ENCODE results near the gene RAD18.

RAD18 gene

GRCh38 chr3:8891303-8891702, 72.0 kb downstream of the RAD18 start:
- no peak for DNase-seq

GRCh38 chr3:8888301-8888915, 74.9 kb downstream of the RAD18 start:
- no peak for DNase-seq

GRCh38 chr3:8887435-8888300, 75.6 kb downstream of the RAD18 start:
- DNase-seq = no peak

- no peak for DNase-seq
Measured at GRCh38 chr3:8886546-8886945, 76.7 kb downstream of the RAD18 start.

GRCh38 chr3:8885536-8886316, 77.5 kb downstream of the RAD18 start:
- no peak for DNase-seq

- DNase-seq = no peak
Measured at GRCh38 chr3:8884630-8885290, 78.5 kb downstream of the RAD18 start.

- DNase-seq = no peak
Measured at GRCh38 chr3:8882642-8883041, 80.6 kb downstream of the RAD18 start.

GRCh38 chr3:8882171-8882593, 81.1 kb downstream of the RAD18 start:
- no peak for DNase-seq

- no peak for DNase-seq
Measured at GRCh38 chr3:8879347-8879944, 83.8 kb downstream of the RAD18 start.

GRCh38 chr3:8875836-8876235, 87.4 kb downstream of the RAD18 start:
- DNase-seq = no peak

- no peak for DNase-seq
Measured at GRCh38 chr3:8873740-8874139, 89.5 kb downstream of the RAD18 start.

- DNase-seq = no peak
Measured at GRCh38 chr3:8872261-8872660, 91.0 kb downstream of the RAD18 start.

- DNase-seq = no peak
Measured at GRCh38 chr3:8871306-8871705, 92.0 kb downstream of the RAD18 start.

GRCh38 chr3:8870134-8870533, 93.1 kb downstream of the RAD18 start:
- DNase-seq = no peak

GRCh38 chr3:8869613-8870012, 93.7 kb downstream of the RAD18 start:
- DNase-seq = no peak

GRCh38 chr3:8868996-8869395, 94.3 kb downstream of the RAD18 start:
- DNase-seq = no peak

- DNase-seq = no peak
Measured at GRCh38 chr3:8867646-8868045, 95.6 kb downstream of the RAD18 start.

GRCh38 chr3:8865697-8866096, 97.6 kb downstream of the RAD18 start:
- no peak for DNase-seq

GRCh38 chr3:8864402-8865350, 98.6 kb downstream of the RAD18 start:
- no peak for DNase-seq

GRCh38 chr3:8863891-8864290, 99.4 kb downstream of the RAD18 start:
- DNase-seq = no peak

- DNase-seq = no peak
Measured at GRCh38 chr3:8857720-8858367, 105.4 kb downstream of the RAD18 start.

Measured in stimulated activated CD4-positive, alpha-beta T cell treated with anti-CD3 and anti-CD28 coated beads, Interleukin-15, amount 100 ng/mL, for 24 hours (primary cell).